Effector memory CD8-positive, alpha-beta T cell (primary cell): Measurements from ENCODE around the gene USB1.
"Not testable (repeated sequence)": the region's sequence is repeated elsewhere in the genome, so short reads cannot be mapped to it uniquely, and the experiment has no call there.

Experiments used
- ATAC-seq: fragments of 150-1000 bp; cut with Tn5 transposase; replicated peaks from 2 replicates; pipeline ENCODE4 v1.10.0; 2021; ENCODE audit warnings: mild to moderate bottlenecking, moderate library complexity
- DNase-seq, 3 experiments: peaks; one replicate each; pipeline ENCODE4 v3.0.0; 2021
- H3K27ac Mint-ChIP-seq, 2 donors: one replicate each; pipeline ENCODE4 v1.8.0; 2022; ENCODE audit warnings: mild to moderate bottlenecking in 2 of 2, mixed read lengths in 2 of 2, moderate library complexity in 2 of 2
- H3K27me3 Mint-ChIP-seq, 2 donors: one replicate each; pipeline ENCODE4 v1.8.0; 2022; ENCODE audit warnings: mixed read lengths in 2 of 2
- H3K36me3 Mint-ChIP-seq: one replicate; pipeline ENCODE4 v1.8.0; 2022; ENCODE audit warnings: mild to moderate bottlenecking, moderate library complexity, mixed read lengths; ENCODE audit not compliant: insufficient read depth
- H3K4me1 Mint-ChIP-seq, 2 donors: one replicate each; pipeline ENCODE4 v1.8.0; 2022; ENCODE audit warnings: low read depth in 2 of 2, mixed read lengths in 2 of 2
- H3K4me3 Mint-ChIP-seq, 2 donors: one replicate each; pipeline ENCODE4 v1.8.0; 2022; ENCODE audit warnings: mild to moderate bottlenecking in 2 of 2, mixed read lengths in 2 of 2, moderate library complexity in 2 of 2
- H3K9me3 Mint-ChIP-seq, 2 donors: one replicate each; pipeline ENCODE4 v1.8.0; 2022; ENCODE audit warnings: mixed read lengths in 2 of 2

Gene USB1

DNA sequence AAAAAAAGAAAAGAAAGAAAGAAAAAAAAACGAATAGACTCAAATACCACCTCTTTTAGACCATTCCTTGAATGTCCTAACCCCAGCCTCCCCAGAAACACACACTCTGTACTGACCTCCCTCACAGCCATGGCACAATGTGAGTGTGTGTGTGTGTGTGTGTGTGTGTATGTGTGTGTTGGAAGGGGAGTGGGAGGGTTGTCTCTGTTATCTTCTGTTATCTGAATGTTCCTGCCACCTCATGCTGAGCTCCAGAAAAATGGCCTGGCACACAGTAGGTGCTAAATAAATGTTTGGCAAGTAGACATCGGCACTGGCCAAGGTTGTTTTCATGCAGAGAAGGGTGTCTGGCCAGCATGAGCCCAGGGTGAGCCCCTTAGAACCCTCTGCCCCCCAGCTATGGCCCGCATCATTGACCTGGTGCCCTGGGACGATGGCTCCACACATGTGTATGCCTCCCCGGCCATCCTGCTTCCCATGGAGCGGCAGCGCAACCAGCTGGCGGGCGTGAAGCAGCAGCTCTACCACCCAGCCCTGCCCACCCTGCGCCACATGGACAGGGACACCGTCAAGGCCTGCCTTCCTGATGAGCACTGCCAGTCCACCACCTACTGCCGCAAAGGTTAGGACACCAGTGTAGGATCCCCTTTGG, 23.7 kb upstream of the USB1 start:
- Mint-ChIP-seq H3K27ac (no peak overlapping the region), H3K9me3 (no peaks in the 10 kb centered on the region), H3K4me1 (no peaks in the 10 kb centered on the region), H3K36me3 (no peaks in the 10 kb centered on the region), H3K4me3 (no peak overlapping the region), H3K27me3 (peaks cover 0 to 18% of the 10 kb centered on the region in 2 donors)
- DNase-seq (no peak), ATAC-seq (no peak)

DNA sequence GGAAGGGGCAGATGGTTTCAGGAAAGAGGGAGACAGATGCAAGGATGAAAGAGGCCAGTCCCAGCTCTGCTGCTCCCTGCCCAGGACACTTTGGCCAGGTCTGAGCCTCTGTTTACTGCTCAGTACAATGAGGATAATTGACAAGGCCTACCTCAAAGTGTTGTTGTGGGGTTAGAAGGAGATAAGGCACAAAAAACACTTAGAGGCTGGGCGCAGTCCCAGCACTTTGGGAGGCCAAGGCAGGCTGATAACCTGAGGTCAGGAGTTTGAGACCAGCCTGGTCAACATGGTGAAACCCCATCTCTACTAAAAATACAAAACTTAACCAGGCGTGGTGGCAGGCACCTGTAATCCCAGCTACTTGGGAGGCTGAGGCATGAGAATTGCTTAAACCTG, 23.1 kb upstream of the USB1 start:
- not testable (repeated sequence) for ATAC-seq, H3K4me3 Mint-ChIP-seq, H3K9me3 Mint-ChIP-seq, DNase-seq, H3K36me3 Mint-ChIP-seq, H3K4me1 Mint-ChIP-seq, H3K27ac Mint-ChIP-seq
- H3K27me3 Mint-ChIP-seq, result peaks cover 0 to 13% of the 10 kb centered on the region in 2 donors

DNA sequence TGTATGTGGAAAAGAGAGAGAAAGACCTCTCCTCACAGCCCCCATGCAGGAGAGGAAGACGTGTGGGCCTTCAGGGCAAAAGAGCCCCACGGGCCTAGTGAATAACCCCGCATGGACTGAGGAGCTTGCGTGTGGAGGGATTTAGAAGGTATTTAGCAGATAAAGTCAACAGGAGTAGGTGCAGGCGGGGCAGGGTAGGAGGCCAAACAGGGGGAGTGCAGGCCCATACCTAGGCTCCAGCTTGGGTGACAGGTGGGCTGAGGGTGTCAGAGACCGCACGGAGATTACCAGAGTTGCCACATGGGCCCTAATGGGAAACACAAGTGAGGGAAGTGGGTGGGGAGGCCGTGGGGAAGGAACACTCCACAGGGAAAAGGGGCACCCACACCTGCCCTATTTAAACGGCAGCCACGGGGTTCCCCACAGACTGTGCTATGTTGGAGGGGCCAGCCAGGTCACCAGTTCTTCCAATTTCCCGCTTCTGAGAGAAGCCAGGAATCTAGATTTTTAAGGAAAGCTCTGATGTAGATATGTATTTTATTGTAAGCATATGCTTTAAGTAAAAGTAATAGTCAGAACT, 22.1 kb upstream of the USB1 start:
- ATAC-seq, result no peak
- peaks cover 0 to 5% of the 10 kb centered on the region in 2 donors for H3K27me3 Mint-ChIP-seq
- DNase-seq, result no peak
- peak overlapping the region in 1 of 2 donors; percentile 14 for H3K27ac Mint-ChIP-seq
- no peak overlapping the region for H3K4me3 Mint-ChIP-seq
- no peaks in the 10 kb centered on the region for H3K9me3 Mint-ChIP-seq
- H3K36me3 Mint-ChIP-seq, result no peaks in the 10 kb centered on the region
- peaks cover under 1% of the 10 kb centered on the region in 2 donors for H3K4me1 Mint-ChIP-seq

DNA sequence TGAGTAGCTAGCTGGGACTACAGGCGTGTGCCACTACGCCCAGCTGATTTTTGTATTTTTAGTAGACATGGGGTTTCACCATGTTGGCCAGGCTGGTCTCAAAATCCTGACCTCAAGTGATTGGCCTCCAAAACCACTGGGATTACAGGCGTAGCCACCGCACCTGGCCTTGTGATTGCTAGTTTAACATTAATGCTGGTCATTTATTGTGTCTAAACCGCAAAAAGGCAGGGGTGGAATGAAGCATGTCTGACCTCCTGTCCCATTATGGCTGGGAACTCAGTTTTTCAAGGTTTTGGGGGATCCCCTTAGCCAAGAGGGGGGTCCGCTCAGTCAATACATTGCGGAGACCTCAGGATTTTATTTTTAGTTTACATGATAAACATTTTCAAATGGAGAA, 19.6 kb upstream of the USB1 start:
- no peaks in the 10 kb centered on the region for H3K9me3 Mint-ChIP-seq
- no peak for ATAC-seq
- DNase-seq, result no peak
- no peak overlapping the region for H3K27ac Mint-ChIP-seq
- H3K36me3 Mint-ChIP-seq, result no peaks in the 10 kb centered on the region
- H3K4me3 Mint-ChIP-seq, result no peak overlapping the region
- peaks cover 11 to 18% of the 10 kb centered on the region in 2 donors for H3K4me1 Mint-ChIP-seq
- H3K27me3 Mint-ChIP-seq, result peaks cover 0 to 5% of the 10 kb centered on the region in 2 donors

DNA sequence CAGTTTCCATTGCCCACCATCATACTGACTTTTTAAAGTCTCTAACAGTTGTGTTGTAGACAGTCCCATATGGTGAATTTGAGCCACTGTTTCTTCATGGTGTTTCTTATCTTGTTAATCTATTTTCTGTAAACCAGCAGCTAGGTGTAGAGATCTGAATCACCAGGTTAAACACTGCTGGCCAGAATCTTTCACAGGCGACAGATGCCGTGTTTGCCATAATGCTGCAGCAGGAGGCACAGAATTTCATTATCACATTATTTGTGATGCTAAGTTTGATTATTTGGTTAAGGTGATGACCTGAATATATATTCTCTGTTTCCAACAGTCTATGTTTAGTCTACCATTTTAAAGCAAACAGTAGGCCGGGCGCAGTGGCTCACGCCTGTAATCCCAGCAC, 18.8 kb upstream of the USB1 start:
- H3K27ac Mint-ChIP-seq, result no peak overlapping the region
- ATAC-seq (no peak), DNase-seq (no peak)
- H3K4me3 Mint-ChIP-seq, result no peak overlapping the region
- H3K4me1 Mint-ChIP-seq, result peaks cover 11 to 18% of the 10 kb centered on the region in 2 donors
- peaks cover 0 to 5% of the 10 kb centered on the region in 2 donors for H3K27me3 Mint-ChIP-seq
- no peaks in the 10 kb centered on the region for H3K36me3 Mint-ChIP-seq
- no peaks in the 10 kb centered on the region for H3K9me3 Mint-ChIP-seq

DNA sequence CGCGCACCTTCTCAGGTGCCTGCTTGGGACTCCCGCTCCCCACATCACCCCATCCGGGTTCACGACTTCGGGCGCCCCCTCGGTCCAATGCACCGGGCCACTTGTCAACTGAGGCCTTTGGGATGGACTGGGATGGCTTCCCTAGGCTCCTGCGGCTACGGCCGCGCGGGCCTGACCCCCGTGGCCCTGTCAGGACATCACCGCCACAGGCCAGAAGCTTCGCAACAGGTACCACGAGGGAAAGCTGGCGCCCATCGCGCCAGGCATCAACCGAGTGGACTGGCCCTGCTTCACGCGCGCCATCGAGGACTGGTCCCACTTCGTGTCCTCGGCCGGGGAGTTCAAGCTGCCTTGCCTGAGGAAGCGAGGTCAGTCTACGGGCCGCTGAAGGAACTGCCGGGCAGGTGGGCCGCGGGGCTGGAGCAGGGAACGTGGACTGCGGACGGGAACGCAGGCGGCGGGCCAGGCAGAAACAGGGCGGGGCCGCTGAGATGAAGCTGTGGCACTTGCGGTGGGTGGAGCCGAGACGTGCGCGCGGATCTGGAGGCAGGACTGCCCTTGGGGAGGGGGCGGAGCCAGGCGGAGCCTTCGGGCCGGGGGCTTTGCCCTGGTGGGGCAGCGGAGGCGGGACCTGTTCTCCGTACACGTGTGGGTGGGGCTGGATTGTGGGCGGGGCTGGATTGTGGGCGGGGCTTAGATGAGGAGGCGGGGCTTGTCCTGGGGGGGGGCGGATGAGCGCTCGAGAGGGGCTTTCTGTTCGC, 16.6 kb upstream of the USB1 start:
- peak; percentile 97 for ATAC-seq
- Mint-ChIP-seq H3K9me3 (no peaks in the 10 kb centered on the region), H3K36me3 (no peaks in the 10 kb centered on the region), H3K27ac (peak overlapping the region; percentile 54 to 91), H3K27me3 (peaks cover 0 to 5% of the 10 kb centered on the region in 2 donors), H3K4me3 (peak overlapping the region; percentile 92 to 94), H3K4me1 (peaks cover 11 to 18% of the 10 kb centered on the region in 2 donors)
- DNase-seq, result peak; percentile 81 to 84 (median 83)

DNA sequence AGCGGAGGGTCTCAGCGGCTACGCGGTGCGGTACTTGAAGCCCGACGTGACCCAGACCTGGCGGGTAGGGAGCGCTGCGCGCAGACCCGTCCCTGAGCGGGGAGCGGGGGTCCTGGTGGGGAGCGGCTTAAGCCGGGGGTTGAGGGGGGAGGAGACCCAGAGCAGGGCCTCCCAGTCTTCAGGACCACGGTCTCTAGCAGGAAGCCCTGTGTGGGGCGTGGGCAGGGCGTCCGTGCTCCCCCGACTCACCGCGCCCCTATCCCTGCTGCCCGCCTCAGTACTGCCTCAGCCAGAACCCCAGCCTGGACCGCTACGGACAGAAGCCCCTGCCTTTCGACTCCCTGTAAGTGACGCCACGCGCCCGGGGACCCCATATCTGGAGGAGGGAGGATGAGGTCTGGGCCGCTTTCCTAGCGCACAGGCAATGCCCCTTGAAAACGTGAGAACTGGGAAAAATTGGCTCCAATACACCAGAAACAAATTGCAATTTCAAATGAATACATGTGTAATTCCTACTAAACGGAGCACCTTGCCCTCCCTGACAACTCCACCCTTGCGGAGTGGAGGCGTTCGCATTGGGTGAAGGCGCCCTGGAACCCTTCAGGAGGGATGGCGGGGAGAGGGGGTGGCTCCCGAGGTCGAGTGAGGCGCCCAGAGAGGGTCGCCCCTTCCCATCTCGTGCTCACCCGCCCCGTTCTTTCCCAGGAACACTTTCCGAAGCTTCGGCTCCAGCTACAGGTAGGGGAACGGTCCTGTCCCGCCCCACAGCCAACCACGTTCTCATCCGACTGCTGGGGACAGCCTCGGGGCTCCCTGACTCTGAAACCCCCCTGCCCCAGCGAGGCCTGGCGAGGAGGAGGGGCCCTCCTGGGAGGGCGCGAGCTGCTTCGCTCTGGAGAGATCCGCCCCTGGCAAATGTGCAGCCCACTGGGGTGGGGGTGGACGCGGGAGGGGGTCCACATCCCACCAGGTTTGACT, 15.7 kb upstream of the USB1 start:
- Mint-ChIP-seq H3K9me3 (no peaks in the 10 kb centered on the region), H3K4me1 (peaks cover 13 to 18% of the 10 kb centered on the region in 2 donors), H3K4me3 (peak overlapping the region; percentile 92 to 94), H3K27me3 (peaks cover 0 to 5% of the 10 kb centered on the region in 2 donors), H3K36me3 (no peaks in the 10 kb centered on the region), H3K27ac (peak overlapping the region; percentile 54 to 91)
- DNase-seq (no peak), ATAC-seq (peak; percentile 46)

DNA sequence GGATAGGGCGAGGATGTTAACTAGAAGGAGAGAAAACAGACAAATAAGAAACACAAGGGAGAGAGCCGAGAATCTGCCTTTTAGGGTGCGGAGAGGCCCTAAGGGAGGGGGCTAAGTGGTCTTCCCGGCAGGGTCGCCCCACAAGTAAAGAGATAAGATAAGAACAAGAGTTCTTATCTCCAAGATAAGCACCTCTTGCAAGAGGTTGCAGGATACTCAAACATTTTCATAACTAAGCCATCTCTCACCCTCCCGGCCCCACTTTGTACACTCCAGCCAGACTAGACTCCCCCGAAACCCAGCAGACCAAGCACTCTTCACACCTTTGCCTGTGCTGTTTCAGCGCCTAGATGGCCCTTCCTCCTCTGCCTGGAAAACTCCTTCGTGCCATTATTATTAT, 15.0 kb upstream of the USB1 start:
- no peak for ATAC-seq
- Mint-ChIP-seq H3K9me3 (no peaks in the 10 kb centered on the region), H3K36me3 (no peaks in the 10 kb centered on the region), H3K4me3 (peak overlapping the region; percentile 92 to 94), H3K4me1 (peaks cover 13 to 18% of the 10 kb centered on the region in 2 donors), H3K27ac (peak overlapping the region in 1 of 2 donors; percentile 18), H3K27me3 (peaks cover 0 to 5% of the 10 kb centered on the region in 2 donors)
- no peak for DNase-seq

DNA sequence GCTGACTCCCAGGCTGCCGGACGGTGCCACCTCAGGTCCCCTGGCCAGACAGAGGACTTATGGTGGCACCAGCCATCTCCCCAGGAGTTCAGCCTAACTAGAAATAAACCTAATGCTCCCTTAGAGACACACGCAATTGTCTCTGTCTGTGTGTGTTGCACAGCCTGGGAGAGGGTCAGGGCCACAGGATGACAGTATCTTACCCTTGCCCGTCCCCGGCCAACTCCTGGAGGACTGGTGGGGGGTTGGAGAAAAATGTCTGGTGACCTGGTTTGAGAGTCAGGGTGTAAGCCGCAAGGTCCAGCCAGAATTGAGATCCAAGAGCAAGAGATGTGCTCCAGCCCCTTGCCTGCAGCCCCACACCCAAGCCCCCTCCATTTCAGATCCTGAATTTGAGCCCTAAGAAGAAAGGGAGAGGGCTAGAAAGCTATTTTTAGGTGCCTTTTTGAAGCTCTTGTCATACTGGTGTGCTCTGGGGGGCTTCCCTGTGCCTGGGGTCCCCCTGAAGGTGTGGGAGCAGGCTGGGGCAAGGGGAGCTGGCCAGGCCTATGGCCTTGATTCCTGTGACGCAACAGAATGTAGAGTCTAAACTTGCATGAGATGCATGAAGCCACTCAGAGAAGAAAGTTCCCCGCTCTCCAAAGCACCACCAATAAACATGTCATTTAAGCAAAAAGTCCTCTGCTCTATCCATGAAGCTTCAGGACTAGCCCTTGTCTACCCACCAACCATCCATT, 13.6 kb upstream of the USB1 start:
- peaks cover under 1% of the 10 kb centered on the region for H3K36me3 Mint-ChIP-seq
- peak overlapping the region; percentile 12 to 71 for H3K27ac Mint-ChIP-seq
- no peak for ATAC-seq
- no peaks in the 10 kb centered on the region for H3K9me3 Mint-ChIP-seq
- DNase-seq, result no peak
- H3K4me1 Mint-ChIP-seq, result peaks cover 16 to 21% of the 10 kb centered on the region in 2 donors
- H3K4me3 Mint-ChIP-seq, result no peak overlapping the region
- no peaks in the 10 kb centered on the region for H3K27me3 Mint-ChIP-seq

DNA sequence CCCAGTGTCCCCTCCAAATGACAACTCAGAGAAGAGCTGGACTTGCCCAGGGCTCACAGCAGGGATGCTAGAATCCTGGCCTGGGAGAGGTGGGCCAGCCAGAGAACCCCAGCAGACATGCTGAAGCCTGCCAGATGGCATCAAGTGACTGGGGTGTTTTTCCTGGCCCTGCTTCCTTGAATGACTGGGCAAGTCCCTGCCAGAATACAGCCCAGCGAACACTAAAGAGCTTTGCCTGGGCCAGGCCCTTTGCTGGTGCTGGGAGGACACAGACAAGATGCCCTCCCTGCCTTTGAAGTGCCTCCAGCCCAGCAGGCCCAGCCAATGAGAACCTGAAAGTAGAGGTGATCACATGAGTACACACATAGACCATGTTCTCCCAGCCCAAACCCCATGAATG, 12.3 kb upstream of the USB1 start:
- ATAC-seq (no peak), DNase-seq (no peak)
- Mint-ChIP-seq H3K27me3 (no peaks in the 10 kb centered on the region), H3K4me3 (no peak overlapping the region), H3K27ac (peak overlapping the region; percentile 68 to 71), H3K36me3 (peaks cover 4% of the 10 kb centered on the region), H3K9me3 (no peaks in the 10 kb centered on the region), H3K4me1 (peaks cover 19 to 21% of the 10 kb centered on the region in 2 donors)

DNA sequence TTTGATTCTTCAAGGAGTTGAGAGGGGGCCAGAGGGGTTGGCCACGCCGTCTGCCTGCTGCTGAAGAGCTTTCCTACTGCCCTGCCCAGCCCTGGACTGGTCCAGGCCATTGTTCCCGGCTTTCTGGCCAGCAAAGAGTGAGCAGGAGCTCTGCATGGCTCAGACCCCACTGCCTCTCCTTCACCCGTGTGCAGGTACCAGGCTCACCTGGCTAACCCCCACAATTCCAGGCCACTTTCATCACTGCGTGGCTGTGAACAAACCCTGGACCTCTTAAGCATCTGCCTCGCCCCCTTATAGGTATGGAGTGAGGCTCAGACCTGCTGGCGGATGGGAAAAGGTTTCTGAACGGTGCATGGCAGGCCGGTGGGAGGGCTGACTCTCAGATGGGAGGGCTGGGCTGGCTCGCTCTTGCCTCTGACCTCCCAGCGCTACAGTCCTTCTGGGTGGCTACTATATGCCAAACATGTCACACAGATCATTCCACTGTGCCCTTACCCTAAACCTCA, 9.6 kb upstream of the USB1 start:
- no peak for ATAC-seq

DNA sequence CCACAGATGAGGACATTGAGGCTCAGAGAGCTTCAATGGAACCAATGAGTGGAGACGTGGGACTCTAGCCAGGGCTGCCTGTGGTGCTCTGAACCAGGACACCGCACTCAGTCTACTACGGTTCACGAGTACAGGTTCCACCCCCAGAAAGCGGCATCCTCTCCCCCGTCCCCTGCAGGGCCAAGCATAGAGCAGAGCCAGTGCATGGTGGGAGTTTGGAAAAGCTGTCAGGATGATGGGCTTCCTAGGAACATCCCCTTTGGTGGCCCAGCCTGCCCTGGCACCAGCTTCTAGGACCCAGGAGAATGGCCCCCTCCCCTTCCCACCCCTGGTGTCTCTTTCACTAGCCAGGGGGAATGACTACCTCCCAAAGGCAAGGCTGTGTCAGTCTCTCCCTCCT, 9.1 kb upstream of the USB1 start:
- Mint-ChIP-seq H3K36me3 (peaks cover 18% of the 10 kb centered on the region), H3K27me3 (no peaks in the 10 kb centered on the region), H3K9me3 (no peaks in the 10 kb centered on the region), H3K4me1 (peaks cover 10 to 23% of the 10 kb centered on the region in 2 donors), H3K27ac (peak overlapping the region; percentile 82 to 92), H3K4me3 (no peak overlapping the region)
- no peak for ATAC-seq
- DNase-seq, result no peak

More for the DNA sequence above, 9.6 kb upstream of the USB1 start:
- no peak for DNase-seq
- H3K9me3 Mint-ChIP-seq, result no peaks in the 10 kb centered on the region
- H3K36me3 Mint-ChIP-seq, result peaks cover 15% of the 10 kb centered on the region
- H3K4me3 Mint-ChIP-seq, result no peak overlapping the region
- H3K27me3 Mint-ChIP-seq, result no peaks in the 10 kb centered on the region
- H3K4me1 Mint-ChIP-seq, result peaks cover 10 to 22% of the 10 kb centered on the region in 2 donors
- peak overlapping the region; percentile 3 to 82 for H3K27ac Mint-ChIP-seq
